ENCODE data around the gene DEFB129. TPM values are rescaled to one million over a fixed set of nuclear protein-coding genes. Genes with fewer than 3 reads are reported as not detected.

Gene DEFB129
- total and polyA plus RNA-seq, 9 of the 15 experiments (the other 6 are each of a cell fraction or from before 2014, with no cell fraction given): not detected

DNA sequence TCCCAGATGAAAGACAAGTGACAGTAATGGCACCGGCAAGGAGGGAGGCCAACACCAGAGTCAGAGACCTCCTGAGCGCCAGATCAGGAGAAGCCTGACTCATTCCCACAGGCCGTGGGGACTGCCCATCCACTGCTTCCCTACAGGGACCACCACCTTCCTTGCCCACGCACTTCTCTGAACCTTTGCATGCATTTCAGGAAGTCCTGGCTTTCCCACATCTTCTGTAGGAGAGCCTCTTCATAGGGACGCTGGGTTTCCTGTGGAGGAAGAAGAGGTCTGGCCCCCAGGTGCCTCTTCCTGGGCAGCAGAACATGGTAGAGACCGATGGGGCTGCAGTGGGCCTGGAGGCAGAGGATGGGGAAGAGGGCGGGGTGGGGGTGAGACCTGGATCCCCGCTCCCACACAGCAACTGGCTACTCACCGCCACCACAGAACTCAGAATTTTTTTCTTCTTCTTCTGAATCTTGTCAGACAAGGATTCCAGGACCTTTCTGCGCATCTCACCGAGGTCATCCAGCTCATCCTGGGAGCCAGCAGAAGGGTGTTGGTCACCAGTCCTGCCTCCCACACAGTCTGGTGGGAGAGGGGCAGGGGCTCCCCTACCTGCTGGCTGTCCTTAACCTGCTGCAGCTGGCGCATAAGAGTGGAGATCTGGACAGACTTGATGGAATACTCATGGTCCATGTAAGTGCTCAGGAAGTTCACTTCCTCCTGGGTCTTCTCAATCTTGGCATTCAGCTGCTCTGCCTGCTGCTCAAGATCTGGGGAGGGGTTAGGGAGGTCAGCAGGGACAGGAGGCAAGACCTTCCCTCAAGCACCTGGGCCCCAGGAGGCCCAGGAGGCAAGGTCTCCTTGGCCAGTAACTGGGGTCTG lies 49.8 kb downstream of the DEFB129 start (continued):
- TF ChIP-seq TBP (optimal IDR thresholded peaks at IDR 0.05; ENCODE audit: low read depth, low read length) (no peak), EWSR1 (IDR thresholded peaks at IDR 0.05; ENCODE audit: borderline replicate concordance, low read depth, partially characterized antibody) (no peak)

DNA sequence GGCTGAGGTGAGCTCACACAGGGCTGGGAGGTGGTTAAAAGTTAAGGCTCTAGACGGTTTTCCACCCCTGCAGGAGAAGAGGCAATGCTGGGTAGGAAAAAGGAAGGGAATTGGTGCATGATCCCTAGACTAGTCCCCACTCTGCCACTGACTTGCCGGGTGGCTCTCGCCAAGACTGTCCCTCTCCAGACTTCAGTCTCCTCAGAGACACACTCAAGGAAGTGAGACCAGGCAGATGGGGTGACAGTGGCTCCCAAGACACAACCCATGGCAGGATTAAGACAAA lies 50.4 kb downstream of the DEFB129 start:
- ChIA-PET CTCF (ENCODE audit: low intra/inter-chr PET ratio) (no interaction called here), POLR2A (no interaction called here)
- FAIRE-seq (no peak), DNase-seq (ENCODE audit: extremely low read depth in 1 of 4, low spot score in 3 of 4) (no peak), ATAC-seq (no peak)
- Histone ChIP-seq H3K79me2 (ENCODE audit: control insufficient read depth, insufficient read depth, low read length) (no peaks in the 10 kb centered on the region), H3K36me3 (ENCODE audit: control insufficient read depth, insufficient read depth, low read length) (peaks cover 50% of the 10 kb centered on the region; the same call in 2 of the 3 replicates), H2AFZ (ENCODE audit: low read depth, low read length) (no peak overlapping the region), H3K4me3 (no peak overlapping the region), H4K20me1 (replicated peaks; ENCODE audit: control insufficient read depth, insufficient read depth, low read length) (no peaks in the 10 kb centered on the region), H3K9me1 (ENCODE audit: control insufficient read depth, insufficient read depth, low read length) (no peaks in the 10 kb centered on the region), H3K9ac (ENCODE audit: insufficient read depth in 1 of 2, low read depth in 2 of 2, low read length in 2 of 2) (no peak overlapping the region; a peak in 1 of 4 replicates), H3K27ac (ENCODE audit: extremely low read depth, low read depth, low read length) (no peak overlapping the region), H3K4me1 (replicated peaks in 1 of 2; ENCODE audit: control insufficient read depth in 2 of 2, insufficient read depth in 2 of 2, low read length in 2 of 2) (no peaks in the 10 kb centered on the region), H3K27me3 (ENCODE audit: control insufficient read depth in 2 of 2, insufficient read depth in 2 of 2, low read length in 2 of 2) (no peaks in the 10 kb centered on the region), H3K9me3 (replicated peaks; ENCODE audit: control insufficient read depth, insufficient read depth, low read depth, low read length) (no peaks in the 10 kb centered on the region), H3K4me2 (ENCODE audit: insufficient read depth, low read length) (no peak overlapping the region)
- intact Hi-C loops (cut with micrococcal nuclease): no loop called here
- BruUV-seq (replicated peaks): no TSS peak
- TF ChIP-seq KDM2B (CRISPR knock-in tag; IDR thresholded peaks at IDR 0.05) (no peak), NONO (IDR thresholded peaks at IDR 0.05; ENCODE audit: low read depth in 2 of 2, low read length in 1 of 2) (no peak), MTF1 (CRISPR knock-in tag; IDR thresholded peaks at IDR 0.05; ENCODE audit: borderline replicate concordance) (no peak), CEBPG (CRISPR knock-in tag; IDR thresholded peaks at IDR 0.05) (no peak), CEBPG (tag; conservative IDR thresholded peaks at IDR 0.05 in 1 of 2, IDR thresholded peaks at IDR 0.05 in 1 of 2) (no peak), ZNF224 (CRISPR knock-in tag; IDR thresholded peaks at IDR 0.05) (no peak), HDGF (IDR thresholded peaks at IDR 0.05) (no peak), CBX8 (IDR thresholded peaks at IDR 0.05; ENCODE audit: borderline replicate concordance, extremely low read depth, low read depth, low read length, poor library complexity, severe bottlenecking) (no peak)
- in situ Hi-C loops (cut with MboI): no loop called here
- WGBS (ENCODE audit: insufficient coverage, low coverage, missing lambda C conversion rate): no CpG with 5 or more reads among the region's 3 CpGs

Data from K562 (cell line).